H1 (cell line): Measurements from ENCODE around the gene SAFB2.

Experiments used
- CTCF ChIP-seq, 3 experiments: IDR thresholded peaks; 1 replicate in 2 of 3; 2 replicates in 1 of 3; pipeline versions ENCODE4 v1.5.1 to v1.6.1; 2011; ENCODE audit warnings: low read length in 3 of 3, mild to moderate bottlenecking in 3 of 3, inconsistent platforms in 2 of 3, low read depth in 1 of 3, moderate library complexity in 1 of 3; ENCODE audit not compliant: insufficient read depth in 1 of 3; ENCODE audit errors: control extremely low read depth in 1 of 3
- SIX5 ChIP-seq: IDR thresholded peaks from 2 replicates; pipeline ENCODE4 v1.6.1; 2011; ENCODE audit warnings: mild to moderate bottlenecking, low read depth, low read length
- TAF1 ChIP-seq: IDR thresholded peaks from 2 replicates; pipeline ENCODE4 v1.6.1; 2011; ENCODE audit warnings: mild to moderate bottlenecking, low read depth, low read length
- ZNF274 ChIP-seq: IDR thresholded peaks from 2 replicates; pipeline ENCODE4 v1.7.0; 2012; ENCODE audit warnings: low read length, borderline replicate concordance; ENCODE audit errors: extremely low read depth

DNA sequence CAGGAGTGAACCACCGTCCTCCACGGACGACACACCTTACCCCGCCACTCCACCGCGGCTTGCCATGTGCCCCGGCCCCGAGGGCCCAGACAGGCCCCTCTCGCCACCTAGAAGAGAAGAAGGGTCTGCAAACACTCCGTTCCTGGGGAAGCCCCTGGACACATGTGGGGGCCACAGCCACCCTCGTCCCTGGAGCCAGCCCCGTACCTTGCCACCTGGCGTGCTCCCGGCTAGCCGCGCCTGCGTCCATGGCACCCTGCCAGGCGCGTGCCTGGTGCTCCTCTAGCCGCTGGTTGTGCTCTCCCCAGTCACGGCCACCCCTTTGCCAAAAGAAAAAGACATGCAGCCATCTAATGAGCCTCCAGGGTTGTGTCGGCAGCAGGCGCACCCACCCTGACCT is 34.9 kb downstream of the SAFB2 start:
- no peak for TF ChIP-seq ZNF274
- TF ChIP-seq SIX5: no peak
- TF ChIP-seq CTCF (IDR thresholded peaks at IDR 0.05; ENCODE audit: control extremely low read depth in 1 of 3, insufficient read depth in 1 of 3, low read depth in 1 of 3, low read length in 3 of 3): no peak
- TF ChIP-seq TAF1: no peak
